Lung (tissue), 12 donors: ENCODE results near the gene RING1. TPM values are rescaled to one million over a fixed set of nuclear protein-coding genes. Genes with fewer than 3 reads are reported as not detected.

Experiments
- ATAC-seq: fragments of 200-7000 bp; cut with Tn5 transposase; one replicate; pipeline ENCODE4 v1.9.1; 2020; ENCODE audit warnings: moderate number of reproducible peaks; ENCODE audit not compliant: insufficient read depth, low FRiP score
- DNase-seq, 3 donors: peaks; one replicate each; pipeline ENCODE4 v3.0.0-alpha.2; 2013 to 2017
- H3K27ac ChIP-seq, 2 donors: one replicate each; pipeline ENCODE4 v1.5.1; 2013; ENCODE audit warnings: mild to moderate bottlenecking in 2 of 2, moderate library complexity in 2 of 2, control low read depth in 1 of 2, inconsistent platforms in 1 of 2, low read depth in 1 of 2, low read length in 1 of 2
- H3K27me3 ChIP-seq, 3 donors: one replicate each; pipeline ENCODE4 v1.5.1; 2013; ENCODE audit warnings: low read length in 2 of 3; ENCODE audit not compliant: control insufficient read depth in 3 of 3, insufficient read depth in 3 of 3
- H3K36me3 ChIP-seq, 4 donors: one replicate each; pipeline ENCODE4 v1.5.1; 2013; ENCODE audit warnings: low read length in 4 of 4, mild to moderate bottlenecking in 1 of 4, moderate library complexity in 1 of 4; ENCODE audit not compliant: control insufficient read depth in 4 of 4, insufficient read depth in 4 of 4
- H3K4me1 ChIP-seq, 5 donors: one replicate each; pipeline ENCODE4 v1.5.1; 2013; ENCODE audit warnings: low read length in 5 of 5, mild to moderate bottlenecking in 2 of 5, moderate library complexity in 1 of 5; ENCODE audit not compliant: control insufficient read depth in 5 of 5, insufficient read depth in 5 of 5
- H3K4me3 ChIP-seq: one replicate; pipeline ENCODE4 v1.5.1; 2013; ENCODE audit warnings: mild to moderate bottlenecking, control low read depth, moderate library complexity
- H3K9ac ChIP-seq, 2 donors: one replicate each; pipeline ENCODE4 v1.5.1; 2013; ENCODE audit warnings: low read length in 2 of 2, control low read depth in 1 of 2; ENCODE audit not compliant: insufficient read depth in 1 of 2
- H3K9me3 ChIP-seq, 4 donors: one replicate each; pipeline ENCODE4 v1.5.1; 2013; ENCODE audit warnings: low read length in 3 of 4, mild to moderate bottlenecking in 1 of 4, moderate library complexity in 1 of 4; ENCODE audit not compliant: control insufficient read depth in 4 of 4, insufficient read depth in 3 of 4
- WGBS, 2 donors: extraction: QIAGEN DNeasy Blood & Tissue Kit; methylation state at CpG; one replicate each; pipeline ENCODE4 v1.1.7; 2013; 5-methylcytosine and 5-hydroxymethylcytosine counted together
- polyA plus RNA-seq, 2 donors: library from polyadenylated mRNA; stranded (reverse); fragments of 200-250 nt; gene quantifications; one replicate each; pipeline ENCODE4 v1.2.1, GENCODE V29; 2013
- total RNA-seq, 2 donors: library from RNA; depleted of rRNA in 1 of 2; stranded (reverse); fragments of >200 nt in 1 of 2; gene quantifications; one replicate each; pipeline ENCODE4 v1.2.1, GENCODE V29; 2014 to 2021
- TF ChIP-seq, protein P1 (sequence below): IDR thresholded peaks from 2 replicates; pipeline ENCODE4 v1.5.1; 2012; ENCODE audit warnings: mild to moderate bottlenecking; ENCODE audit errors: control extremely low read depth, extremely low read depth
- donor health status: control.
- donor health status: control.
- donor health status: Bipolar disorder and iron deficiency.
- donor health status: healthy.
- donor health status: DM: yes; HTN: yes; CAD: no.

Gene RING1
- total and polyA plus RNA-seq, 4 donors: 30.0 to 46.6 (median 38.9) TPM

- DNase-seq: no peak
- Histone ChIP-seq H3K9ac (no peak overlapping the region), H3K27ac (no peak overlapping the region), H3K9me3 (no peaks in the 10 kb centered on the region), H3K36me3 (no peaks in the 10 kb centered on the region), H3K4me1 (no peaks in the 10 kb centered on the region), H3K4me3 (no peak overlapping the region), H3K27me3 (no peaks in the 10 kb centered on the region)
- no peak for ATAC-seq
- TF ChIP-seq, protein P1, sequence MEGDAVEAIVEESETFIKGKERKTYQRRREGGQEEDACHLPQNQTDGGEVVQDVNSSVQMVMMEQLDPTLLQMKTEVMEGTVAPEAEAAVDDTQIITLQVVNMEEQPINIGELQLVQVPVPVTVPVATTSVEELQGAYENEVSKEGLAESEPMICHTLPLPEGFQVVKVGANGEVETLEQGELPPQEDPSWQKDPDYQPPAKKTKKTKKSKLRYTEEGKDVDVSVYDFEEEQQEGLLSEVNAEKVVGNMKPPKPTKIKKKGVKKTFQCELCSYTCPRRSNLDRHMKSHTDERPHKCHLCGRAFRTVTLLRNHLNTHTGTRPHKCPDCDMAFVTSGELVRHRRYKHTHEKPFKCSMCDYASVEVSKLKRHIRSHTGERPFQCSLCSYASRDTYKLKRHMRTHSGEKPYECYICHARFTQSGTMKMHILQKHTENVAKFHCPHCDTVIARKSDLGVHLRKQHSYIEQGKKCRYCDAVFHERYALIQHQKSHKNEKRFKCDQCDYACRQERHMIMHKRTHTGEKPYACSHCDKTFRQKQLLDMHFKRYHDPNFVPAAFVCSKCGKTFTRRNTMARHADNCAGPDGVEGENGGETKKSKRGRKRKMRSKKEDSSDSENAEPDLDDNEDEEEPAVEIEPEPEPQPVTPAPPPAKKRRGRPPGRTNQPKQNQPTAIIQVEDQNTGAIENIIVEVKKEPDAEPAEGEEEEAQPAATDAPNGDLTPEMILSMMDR: no peak
- 92 to 93% methylated on average over 4 of the region's 4 CpGs for WGBS, 2 donors
Observed at GRCh38 chr6:33174784-33175183, 33.5 kb upstream of the RING1 start.

DNA sequence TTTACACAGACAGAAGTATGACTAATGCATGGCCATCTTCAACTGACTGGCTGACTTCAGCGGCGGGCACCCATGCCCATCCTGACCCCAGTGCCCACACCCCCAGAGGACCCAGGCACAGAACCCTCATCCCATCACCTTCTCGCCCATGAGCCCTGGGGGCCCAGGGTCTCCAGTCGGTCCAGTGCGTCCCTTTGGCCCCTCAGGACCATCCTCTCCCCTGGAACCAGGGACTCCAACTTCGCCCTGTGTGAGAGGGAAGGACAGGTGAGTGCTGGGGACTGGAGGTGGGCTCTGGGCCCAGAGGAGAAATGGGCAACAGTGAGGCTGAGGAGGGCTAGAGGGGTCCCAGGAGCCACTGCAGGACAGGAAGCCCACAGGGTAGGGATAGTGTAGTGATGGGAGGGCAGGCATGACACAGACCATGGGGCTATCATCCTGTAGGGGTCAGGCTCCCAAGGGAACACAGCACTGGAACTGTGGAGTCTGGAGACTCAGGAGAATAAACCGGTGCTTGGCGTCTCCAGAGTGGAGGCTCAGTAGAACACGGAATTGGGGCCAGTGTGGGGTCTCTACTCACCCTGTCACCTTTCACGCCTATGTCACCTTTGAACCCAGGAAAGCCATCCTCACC is 32.7 kb upstream of the RING1 start:
- no peak for DNase-seq
- H3K4me1 ChIP-seq: no peaks in the 10 kb centered on the region
- H3K9ac ChIP-seq: no peak overlapping the region
- no peak overlapping the region for H3K27ac ChIP-seq
- 82 to 94% methylated on average over 10 of the region's 10 CpGs for WGBS, 2 donors
- ATAC-seq: no peak
- H3K36me3 ChIP-seq: no peaks in the 10 kb centered on the region
- no peaks in the 10 kb centered on the region for H3K9me3 ChIP-seq
- TF ChIP-seq, protein P1: no peak
- H3K27me3 ChIP-seq: no peaks in the 10 kb centered on the region
- no peak overlapping the region for H3K4me3 ChIP-seq

DNA sequence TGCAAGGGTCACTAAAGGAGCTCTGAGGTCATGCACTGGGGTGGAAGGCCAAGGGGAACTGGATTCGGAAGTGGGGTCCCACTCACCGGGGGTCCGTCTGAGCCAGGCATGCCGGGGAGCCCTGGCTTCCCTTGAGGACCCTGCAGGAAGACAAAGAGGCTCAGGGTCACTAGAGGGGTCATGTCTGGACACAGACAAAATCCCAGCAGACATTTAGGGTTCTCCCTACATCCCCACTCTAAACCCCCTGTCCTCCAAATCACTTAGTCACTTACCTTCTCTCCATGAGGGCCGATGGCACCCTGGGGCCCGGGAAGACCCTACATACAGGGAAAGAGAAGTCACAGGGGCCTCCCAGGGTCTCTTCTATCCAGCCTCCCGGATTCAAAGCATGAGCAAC is 31.4 kb upstream of the RING1 start:
- ATAC-seq (no peak), DNase-seq (no peak)
- no peak overlapping the region for H3K9ac ChIP-seq
- WGBS, 2 donors: 90 to 95% methylated on average over 7 of the region's 7 CpGs
- H3K9me3 ChIP-seq: no peaks in the 10 kb centered on the region
- H3K27ac ChIP-seq: no peak overlapping the region
- TF ChIP-seq, protein P1: no peak
- H3K36me3 ChIP-seq: no peaks in the 10 kb centered on the region
- no peak overlapping the region for H3K4me3 ChIP-seq
- no peaks in the 10 kb centered on the region for H3K4me1 ChIP-seq
- no peaks in the 10 kb centered on the region for H3K27me3 ChIP-seq
